CD4-positive, alpha-beta T cell (primary cell): ENCODE results near the gene SERPINB6. TPM values are rescaled to one million over a fixed set of nuclear protein-coding genes. Genes with fewer than 3 reads are reported as not detected.

Source experiments
- ATAC-seq: fragments of 200-7000 bp; cut with Tn5 transposase; one replicate; pipeline ENCODE4 v1.10.0; 2022; ENCODE audit warnings: mild to moderate bottlenecking; ENCODE audit not compliant: poor library complexity
- CTCF ChIA-PET: fragments of 350-600 bp; sonication (Branson Sonifier 250); formaldehyde crosslinking; loops from one replicate; lab custom pipeline; 2021; ENCODE audit warnings: antibody characterized with exemption, inconsistent platforms; lab: Charles Lee
- POLR2A ChIA-PET: fragments of 350-600 bp; sonication (Branson Sonifier 250); formaldehyde crosslinking; loops from one replicate; lab custom pipeline; 2021; ENCODE audit warnings: antibody characterized with exemption, inconsistent platforms; lab: Charles Lee
- DNase-seq, 14 experiments: peaks; one replicate each; pipeline ENCODE4 v3.0.0-alpha.2; 2013 to 2020; ENCODE audit warnings: mixed read lengths in 2 of 14
- H3K27ac ChIP-seq, 2 donors: one replicate each; pipeline versions ENCODE4 v1.5.1 to v1.7.0; 2013; ENCODE audit warnings: low read length in 2 of 2, low read depth in 1 of 2, mild to moderate bottlenecking in 1 of 2
- H3K27me3 ChIP-seq, 2 experiments: 1 replicate in 1 of 2; 2 replicates in 1 of 2; pipeline versions ENCODE4 v1.6.1 to v1.7.0; 2013; ENCODE audit warnings: low read length in 2 of 2, control low read depth in 1 of 2, mild to moderate bottlenecking in 1 of 2, moderate library complexity in 1 of 2; ENCODE audit not compliant: insufficient read depth in 2 of 2, control insufficient read depth in 1 of 2
- H3K36me3 ChIP-seq: one replicate; pipeline ENCODE4 v1.6.1; 2013; ENCODE audit warnings: low read length, control low read depth; ENCODE audit not compliant: insufficient read depth
- H3K4me1 ChIP-seq: one replicate; pipeline ENCODE4 v1.6.1; 2013; ENCODE audit warnings: low read length, control low read depth; ENCODE audit not compliant: insufficient read depth
- H3K4me3 ChIP-seq: one replicate; pipeline ENCODE4 v1.5.1; 2013; ENCODE audit warnings: mild to moderate bottlenecking, low read length, moderate library complexity
- H3K9me3 ChIP-seq, 2 experiments: 1 replicate in 1 of 2; 2 replicates in 1 of 2; pipeline versions ENCODE4 v1.6.1 to v1.7.0; 2013; ENCODE audit warnings: low read length in 2 of 2, mild to moderate bottlenecking in 2 of 2, control low read depth in 1 of 2, moderate library complexity in 1 of 2; ENCODE audit not compliant: control insufficient read depth in 1 of 2, insufficient read depth in 1 of 2
- H3K27ac Mint-ChIP-seq: one replicate; pipeline ENCODE4 v1.8.0; 2020; ENCODE audit warnings: mixed read lengths
- H3K27me3 Mint-ChIP-seq: one replicate; pipeline ENCODE4 v1.8.0; 2021; ENCODE audit warnings: mixed read lengths
- H3K36me3 Mint-ChIP-seq: one replicate; pipeline ENCODE4 v1.8.0; 2021; ENCODE audit warnings: low read depth, mixed read lengths
- H3K4me1 Mint-ChIP-seq: one replicate; pipeline ENCODE4 v1.8.0; 2021; ENCODE audit warnings: low read depth, mixed read lengths
- H3K4me3 Mint-ChIP-seq: one replicate; pipeline ENCODE4 v1.8.0; 2020; ENCODE audit warnings: mild to moderate bottlenecking, mixed read lengths
- H3K9me3 Mint-ChIP-seq: one replicate; pipeline ENCODE4 v1.8.0; 2020; ENCODE audit warnings: mixed read lengths
- CTCF ChIP-seq: fragments of 200-600 bp; IDR thresholded peaks from one replicate; pipeline ENCODE4 v1.8.0; 2022; ENCODE audit warnings: antibody characterized with exemption, mild to moderate bottlenecking
- intact Hi-C, 2 experiments: fragments of 100-400 bp; cut with DNase I in 1 of 2; cut with micrococcal nuclease in 1 of 2; formaldehyde crosslinking; loops; one replicate each; pipeline versions ENCODE4 v1.15.1 to v1.9.0; 2023 to 2025; cut with DNase I, micrococcal nuclease
- total RNA-seq, 174 experiments: library from RNA in 2 of 174; stranded (reverse) in 2 of 174; gene quantifications; one replicate each; pipeline ENCODE4 v1.2.3 and lab custom pipeline; 2021 to 2026

SERPINB6 gene
- total RNA-seq, 2 experiments from 2014 or later: 11.0 to 11.9 TPM

- H3K9me3 Mint-ChIP-seq: no peaks in the 10 kb centered on the region
- POLR2A ChIA-PET: interaction anchor here (1.8 kb wide), 1 partner anchor 17 kb away, joined by 6 read pairs; no protein-coding TSS in a partner anchor
Observed at GRCh38 chr6:2957696-2958330, 13.6 kb downstream of the SERPINB6 start.

GRCh38 chr6:2956930-2957685 lies 14.3 kb downstream of the SERPINB6 start:
- Histone ChIP-seq H3K9me3 (peaks cover 0 to 7% of the 10 kb centered on the region in 2 experiments), H3K27ac (no peak overlapping the region), H3K4me3 (no peak overlapping the region), H3K36me3 (peaks cover 11% of the 10 kb centered on the region), H3K27me3 (no peaks in the 10 kb centered on the region), H3K4me1 (peaks cover 17% of the 10 kb centered on the region)
- no peak for TF ChIP-seq CTCF
- Mint-ChIP-seq H3K27ac (no peak overlapping the region), H3K27me3 (no peaks in the 10 kb centered on the region), H3K4me1 (peaks cover 9% of the 10 kb centered on the region), H3K4me3 (no peak overlapping the region), H3K9me3 (no peaks in the 10 kb centered on the region), H3K36me3 (no peaks in the 10 kb centered on the region)
- ATAC-seq (no peak), DNase-seq (no peak)
- intact Hi-C loops: no loop called here
- ChIA-PET POLR2A (interaction anchor here (0.7 kb wide), 1 partner anchor 17 kb away, joined by 3 read pairs; no protein-coding TSS in a partner anchor), CTCF (no interaction called here)

More at GRCh38 chr6:2957696-2958330, 13.6 kb downstream of the SERPINB6 start:
- H3K27ac Mint-ChIP-seq: no peak overlapping the region
- H3K4me3 Mint-ChIP-seq: no peak overlapping the region
- CTCF ChIA-PET: no interaction called here
- Histone ChIP-seq H3K36me3 (peaks cover 10% of the 10 kb centered on the region), H3K27me3 (no peaks in the 10 kb centered on the region), H3K4me3 (no peak overlapping the region), H3K27ac (no peak overlapping the region), H3K9me3 (peaks cover 0 to 2% of the 10 kb centered on the region in 2 experiments), H3K4me1 (peaks cover 11% of the 10 kb centered on the region)
- DNase-seq (no peak), ATAC-seq (no peak)
- intact Hi-C loops: no loop called here
- no peaks in the 10 kb centered on the region for H3K36me3 Mint-ChIP-seq
- H3K4me1 Mint-ChIP-seq: peaks cover 9% of the 10 kb centered on the region
- no peak for TF ChIP-seq CTCF
- no peaks in the 10 kb centered on the region for H3K27me3 Mint-ChIP-seq

- POLR2A ChIA-PET: interaction anchor here (1.2 to 3.6 kb wide), 4 partner anchors 8 to 37 kb away, joined by 3 to 31 read pairs (median 7); no protein-coding TSS in a partner anchor
- H3K27me3 Mint-ChIP-seq: no peaks in the 10 kb centered on the region
Observed at GRCh38 chr6:2953098-2953497, 18.3 kb downstream of the SERPINB6 start.

More at GRCh38 chr6:2953098-2953497, 18.3 kb downstream of the SERPINB6 start:
- DNase-seq (no peak), ATAC-seq (no peak)
- peaks cover 11% of the 10 kb centered on the region for H3K4me1 ChIP-seq
- Mint-ChIP-seq H3K4me1 (peaks cover 4% of the 10 kb centered on the region), H3K4me3 (no peak overlapping the region), H3K36me3 (no peaks in the 10 kb centered on the region), H3K9me3 (no peaks in the 10 kb centered on the region), H3K27ac (no peak overlapping the region)
- no peak for TF ChIP-seq CTCF
- CTCF ChIA-PET: interaction anchor here (1.0 to 1.6 kb wide), 5 partner anchors 10 to 111 kb away, joined by 3 to 9 read pairs (median 4); partner anchors contain the start of gene SERPINB1
- no peaks in the 10 kb centered on the region for H3K27me3 ChIP-seq
- intact Hi-C loops: loop anchor here in 1 of 2 experiments (5.0 kb wide), 1 partner anchor 34 kb away; no protein-coding TSS in a partner anchor
- no peak overlapping the region for H3K4me3 ChIP-seq
- H3K9me3 ChIP-seq: peaks cover 0 to 7% of the 10 kb centered on the region in 2 experiments
- peaks cover 17% of the 10 kb centered on the region for H3K36me3 ChIP-seq
- no peak overlapping the region for H3K27ac ChIP-seq
